ENCODE results near the gene MED23. TPM values are rescaled to one million over a fixed set of nuclear protein-coding genes. Genes with fewer than 3 reads are reported as not detected.

Gene MED23
- total and polyA plus RNA-seq, 8 donors = 9.7 to 22.8 (median 13.2) TPM

DNA sequence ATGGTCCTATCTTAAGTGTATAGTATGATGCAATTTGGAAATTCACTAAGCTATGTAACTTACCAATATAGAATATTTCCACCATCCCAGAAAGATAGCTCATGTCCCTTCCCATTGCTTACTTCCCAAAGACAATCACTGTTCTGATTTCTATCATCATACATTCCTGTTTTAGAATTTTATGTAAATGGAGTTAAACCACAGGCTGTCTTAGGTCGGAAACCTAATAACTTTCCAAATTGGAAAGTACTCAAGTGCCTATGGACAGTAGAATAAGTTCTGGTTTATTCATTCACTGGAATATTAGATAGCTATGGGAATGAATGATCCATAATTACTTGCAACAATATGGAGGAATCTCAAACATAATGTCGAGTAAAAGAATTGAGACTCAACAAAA is 29.2 kb upstream of the MED23 start:
- intact Hi-C loops (cut with DNase I) = no loop called here
- ATAC-seq = no peak
- Histone ChIP-seq H3K36me3 (no peaks in the 10 kb centered on the region), H3K27me3 (no peaks in the 10 kb centered on the region), H3K4me1 (peaks cover 6 to 7% (median 7%) of the 10 kb centered on the region in 3 donors), H3K27ac (no peak overlapping the region), H3K4me3 (no peak overlapping the region), H3K9me3 (no peaks in the 10 kb centered on the region)
- WGBS, 2 donors = 76 to 86% methylated on average over 2 of the region's 2 CpGs
- FAIRE-seq = no peak
- TF ChIP-seq, protein P1, sequence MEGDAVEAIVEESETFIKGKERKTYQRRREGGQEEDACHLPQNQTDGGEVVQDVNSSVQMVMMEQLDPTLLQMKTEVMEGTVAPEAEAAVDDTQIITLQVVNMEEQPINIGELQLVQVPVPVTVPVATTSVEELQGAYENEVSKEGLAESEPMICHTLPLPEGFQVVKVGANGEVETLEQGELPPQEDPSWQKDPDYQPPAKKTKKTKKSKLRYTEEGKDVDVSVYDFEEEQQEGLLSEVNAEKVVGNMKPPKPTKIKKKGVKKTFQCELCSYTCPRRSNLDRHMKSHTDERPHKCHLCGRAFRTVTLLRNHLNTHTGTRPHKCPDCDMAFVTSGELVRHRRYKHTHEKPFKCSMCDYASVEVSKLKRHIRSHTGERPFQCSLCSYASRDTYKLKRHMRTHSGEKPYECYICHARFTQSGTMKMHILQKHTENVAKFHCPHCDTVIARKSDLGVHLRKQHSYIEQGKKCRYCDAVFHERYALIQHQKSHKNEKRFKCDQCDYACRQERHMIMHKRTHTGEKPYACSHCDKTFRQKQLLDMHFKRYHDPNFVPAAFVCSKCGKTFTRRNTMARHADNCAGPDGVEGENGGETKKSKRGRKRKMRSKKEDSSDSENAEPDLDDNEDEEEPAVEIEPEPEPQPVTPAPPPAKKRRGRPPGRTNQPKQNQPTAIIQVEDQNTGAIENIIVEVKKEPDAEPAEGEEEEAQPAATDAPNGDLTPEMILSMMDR (IDR thresholded peaks at IDR 0.05) = no peak
- no peak for DNase-seq

DNA sequence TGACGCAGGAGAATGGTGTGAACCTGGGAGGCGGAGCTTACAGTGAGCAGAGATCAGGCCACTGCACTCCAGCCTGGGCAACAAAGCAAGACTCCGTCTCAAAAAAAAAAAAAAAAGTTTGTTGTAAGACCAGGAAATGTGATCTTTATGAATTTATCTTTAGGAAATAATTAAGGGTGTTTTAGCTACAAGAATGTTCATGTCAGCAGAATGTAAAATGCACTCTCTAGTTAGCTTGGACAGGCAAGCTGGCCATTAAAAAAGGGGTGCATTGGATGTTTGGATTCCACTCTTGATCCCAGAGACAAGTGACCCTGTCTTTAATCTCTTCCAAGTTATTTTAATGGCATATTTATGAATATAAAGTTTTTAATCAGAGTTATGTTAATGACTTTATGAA is 28.6 kb upstream of the MED23 start:
- Histone ChIP-seq H3K36me3 (no peaks in the 10 kb centered on the region), H3K4me1 (peaks cover 11 to 12% (median 12%) of the 10 kb centered on the region in 3 donors), H3K4me3 (no peak overlapping the region), H3K27ac (no peak overlapping the region), H3K9me3 (no peaks in the 10 kb centered on the region), H3K27me3 (no peaks in the 10 kb centered on the region)
- FAIRE-seq (no peak), DNase-seq (no peak), ATAC-seq (no peak)
- intact Hi-C loops (cut with DNase I) = no loop called here
- TF ChIP-seq, protein P1 (IDR thresholded peaks at IDR 0.05) = no peak
- 89 to 94% methylated on average over 3 of the region's 3 CpGs for WGBS, 2 donors

- DNase-seq (no peak), ATAC-seq (no peak), FAIRE-seq (no peak)
- no peak overlapping the region for H3K4me3 ChIP-seq
- intact Hi-C loops (cut with DNase I) = no loop called here
- WGBS, 2 donors = 95% methylated on average over 2 of the region's 2 CpGs
- TF ChIP-seq, protein P1 (IDR thresholded peaks at IDR 0.05) = no peak
- peaks cover 15 to 18% (median 15%) of the 10 kb centered on the region in 3 donors for H3K4me1 ChIP-seq
- no peaks in the 10 kb centered on the region for H3K9me3 ChIP-seq
- H3K36me3 ChIP-seq = no peaks in the 10 kb centered on the region
- no peak overlapping the region for H3K27ac ChIP-seq
- no peaks in the 10 kb centered on the region for H3K27me3 ChIP-seq
These were observed 27.9 kb upstream of the MED23 start for GRCh38 chr6:131655951-131656350.

- intact Hi-C loops (cut with DNase I) = no loop called here
- DNase-seq (no peak), FAIRE-seq (no peak), ATAC-seq (no peak)
- no peak overlapping the region for H3K27ac ChIP-seq
- no peaks in the 10 kb centered on the region for H3K27me3 ChIP-seq
- no peaks in the 10 kb centered on the region for H3K9me3 ChIP-seq
- WGBS, 2 donors = 84 to 96% methylated on average over 3 of the region's 3 CpGs
- TF ChIP-seq, protein P1 (IDR thresholded peaks at IDR 0.05) = no peak
- H3K4me1 ChIP-seq = peaks cover 15 to 18% (median 15%) of the 10 kb centered on the region in 3 donors
- no peaks in the 10 kb centered on the region for H3K36me3 ChIP-seq
- no peak overlapping the region for H3K4me3 ChIP-seq
These were observed 27.3 kb upstream of the MED23 start for GRCh38 chr6:131655387-131655786.

DNA sequence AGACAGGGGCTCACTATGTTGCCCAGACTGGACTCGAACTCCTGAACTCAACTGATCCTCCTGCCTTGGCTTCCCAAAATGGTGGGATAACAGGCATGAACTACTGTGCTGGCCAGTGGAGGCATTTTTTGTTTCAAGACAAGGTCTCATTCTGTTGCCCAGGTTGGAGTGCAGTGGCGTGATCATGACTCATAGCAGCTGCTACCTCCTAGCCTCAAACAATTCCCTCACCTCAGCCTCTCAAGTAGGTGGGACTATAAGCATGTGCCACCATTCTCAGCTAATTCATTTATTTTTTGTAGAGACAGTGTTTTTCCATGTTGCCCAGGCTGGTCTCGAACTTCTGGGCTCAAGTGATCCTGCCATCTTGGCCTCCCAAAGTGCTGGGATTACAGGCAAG is 26.3 kb upstream of the MED23 start:
- FAIRE-seq = no peak
- intact Hi-C loops (cut with DNase I) = no loop called here
- DNase-seq = no peak
- ATAC-seq = no peak
- Histone ChIP-seq H3K4me3 (no peak overlapping the region), H3K27ac (no peak overlapping the region), H3K4me1 (peaks cover 15 to 18% (median 15%) of the 10 kb centered on the region in 3 donors), H3K27me3 (no peaks in the 10 kb centered on the region), H3K36me3 (no peaks in the 10 kb centered on the region), H3K9me3 (no peaks in the 10 kb centered on the region)
- 89 to 92% methylated on average over 3 of the region's 3 CpGs for WGBS, 2 donors
- TF ChIP-seq, protein P1 (IDR thresholded peaks at IDR 0.05) = no peak
